H1 (cell line): ENCODE results near the gene CDH22. TPM values are rescaled to one million over a fixed set of nuclear protein-coding genes. Genes with fewer than 3 reads are reported as not detected.

ENCODE experiments used
- CTCF ChIA-PET: fragments of 300-600 bp; sonication (Branson Sonifier 250); formaldehyde crosslinking; loops from one replicate; lab custom pipeline; 2021; ENCODE audit not compliant: partially characterized antibody; lab: Charles Lee
- POLR2A ChIA-PET: fragments of 300-600 bp; sonication (Branson Sonifier 250); formaldehyde crosslinking; loops from one replicate; lab custom pipeline; 2021; ENCODE audit warnings: inconsistent platforms; ENCODE audit not compliant: partially characterized antibody; lab: Charles Lee
- DNase-seq, 2 experiments: peaks; one replicate each; pipeline versions ENCODE4 v3.0.0 to v3.0.0-alpha.2; 2010 to 2022; ENCODE audit warnings: low spot score in 2 of 2, low read depth in 1 of 2, mixed read lengths in 1 of 2
- FAIRE-seq: peaks from 2 replicates; lab custom pipeline; 2011; peaks lifted over from hg19 to GRCh38; lab: Jason Lieb, UNC
- H2AFZ ChIP-seq: 2 replicates; pipeline ENCODE4 v1.8.1; 2012; ENCODE audit warnings: low read length, inconsistent platforms
- H2AK5ac ChIP-seq: 2 replicates; pipeline ENCODE4 v1.6.1; 2013; ENCODE audit warnings: low read depth, low read length
- H2BK120ac ChIP-seq: replicated peaks from 2 replicates; pipeline ENCODE3; 2013; ENCODE audit warnings: low read depth, low read length, inconsistent platforms
- H2BK12ac ChIP-seq: 2 replicates; pipeline ENCODE4 v1.6.1; 2013; ENCODE audit warnings: low read depth, low read length
- H2BK15ac ChIP-seq: 2 replicates; pipeline ENCODE4 v1.6.1; 2013; ENCODE audit warnings: low read length
- H2BK20ac ChIP-seq: 2 replicates; pipeline ENCODE4 v1.6.1; 2013; ENCODE audit warnings: low read length
- H2BK5ac ChIP-seq: 2 replicates; pipeline ENCODE4 v1.6.1; 2013; ENCODE audit warnings: low read depth, low read length
- H3K14ac ChIP-seq: 2 replicates; pipeline ENCODE4 v1.6.1; 2013; ENCODE audit warnings: inconsistent platforms; ENCODE audit not compliant: insufficient read length
- H3K18ac ChIP-seq: 2 replicates; pipeline ENCODE4 v1.6.1; 2013; ENCODE audit warnings: low read length; ENCODE audit errors: extremely low read depth
- H3K23ac ChIP-seq: 2 replicates; pipeline ENCODE4 v1.6.1; 2013; ENCODE audit warnings: inconsistent platforms; ENCODE audit not compliant: insufficient read length
- H3K23me2 ChIP-seq: 2 replicates; pipeline ENCODE4 v1.6.1; 2013; ENCODE audit warnings: low read depth, low read length
- H3K27ac ChIP-seq: 2 replicates; pipeline ENCODE4 v1.6.1; 2011; ENCODE audit warnings: low read depth, low read length, inconsistent platforms
- H3K27me3 ChIP-seq, 4 experiments: replicated peaks in 1 of 4; 1 replicate in 1 of 4; 2 replicates in 3 of 4; pipeline versions ENCODE4 v1.6.1 to v1.8.1; 2011 to 2013; ENCODE audit warnings: low read length in 3 of 4, mild to moderate bottlenecking in 3 of 4, inconsistent platforms in 2 of 4, mixed read lengths in 2 of 4, moderate library complexity in 1 of 4; ENCODE audit not compliant: control insufficient read depth in 3 of 4, insufficient read depth in 3 of 4; ENCODE audit errors: extremely low read depth in 1 of 4
- H3K36me3 ChIP-seq, 4 experiments: 2 replicates each; pipeline versions ENCODE4 v1.6.1 to v1.8.1; 2011 to 2013; ENCODE audit warnings: mild to moderate bottlenecking in 4 of 4, low read length in 3 of 4, moderate library complexity in 2 of 4, control low read depth in 1 of 4, inconsistent platforms in 1 of 4; ENCODE audit not compliant: insufficient read depth in 4 of 4, control insufficient read depth in 2 of 4
- H3K4ac ChIP-seq: replicated peaks from 2 replicates; pipeline ENCODE3; 2013; ENCODE audit warnings: low read length, low read depth, mixed read lengths, inconsistent platforms; ENCODE audit not compliant: insufficient read length
- H3K4me1 ChIP-seq, 4 experiments: replicated peaks in 1 of 4; 1 replicate in 1 of 4; 2 replicates in 3 of 4; pipeline versions ENCODE4 v1.6.1 to v1.8.1; 2011 to 2013; ENCODE audit warnings: low read length in 3 of 4, inconsistent platforms in 2 of 4, mixed read lengths in 1 of 4; ENCODE audit not compliant: insufficient read depth in 4 of 4, control insufficient read depth in 3 of 4
- H3K4me2 ChIP-seq, 2 experiments: 2 replicates each; pipeline versions ENCODE4 v1.6.1 to v1.8.1; 2011 to 2013; ENCODE audit warnings: low read depth in 2 of 2, low read length in 2 of 2, control low read depth in 1 of 2, inconsistent platforms in 1 of 2, mild to moderate bottlenecking in 1 of 2; ENCODE audit not compliant: insufficient read depth in 1 of 2
- H3K4me3 ChIP-seq, 4 experiments: fragments of 200-600, 300-600 bp in 1 of 4; sonication (generic), shearing (Covaris generic), sonication (Bioruptor Twin) in 1 of 4; 2 replicates each; pipeline versions ENCODE4 v1.5.1 to v1.8.1; 2011 to 2016; ENCODE audit warnings: low read length in 4 of 4, low read depth in 3 of 4, control low read depth in 2 of 4, inconsistent platforms in 2 of 4, mild to moderate bottlenecking in 2 of 4, mixed read lengths in 1 of 4, moderate library complexity in 1 of 4; ENCODE audit not compliant: insufficient read depth in 2 of 4; ENCODE audit errors: extremely low read depth in 1 of 4
- H3K56ac ChIP-seq: replicated peaks from 2 replicates; pipeline ENCODE3; 2013; ENCODE audit warnings: low read depth, mild to moderate bottlenecking, mixed read lengths, low read length, inconsistent platforms; ENCODE audit not compliant: insufficient read length
- H3K79me1 ChIP-seq: 2 replicates; pipeline ENCODE4 v1.6.1; 2013; ENCODE audit warnings: low read depth, low read length, control low read depth
- H3K79me2 ChIP-seq, 2 experiments: 2 replicates each; pipeline versions ENCODE4 v1.6.1 to v1.8.1; 2012 to 2013; ENCODE audit warnings: low read length in 2 of 2, mild to moderate bottlenecking in 2 of 2, inconsistent platforms in 1 of 2; ENCODE audit not compliant: insufficient read depth in 2 of 2, control insufficient read depth in 1 of 2
- H3K9ac ChIP-seq, 4 experiments: replicated peaks in 1 of 4; 1 replicate in 1 of 4; 2 replicates in 3 of 4; pipeline versions ENCODE4 v1.6.1 to v1.8.1; 2011 to 2013; ENCODE audit warnings: low read depth in 3 of 4, low read length in 3 of 4, control low read depth in 2 of 4, mild to moderate bottlenecking in 2 of 4, moderate library complexity in 2 of 4, inconsistent platforms in 1 of 4; ENCODE audit errors: extremely low read depth in 1 of 4
- H3K9me3 ChIP-seq, 2 experiments: 2 replicates each; pipeline versions ENCODE4 v1.6.1 to v1.8.1; 2012 to 2013; ENCODE audit warnings: mild to moderate bottlenecking in 2 of 2, moderate library complexity in 2 of 2, control low read depth in 1 of 2, inconsistent platforms in 1 of 2, low read depth in 1 of 2, low read length in 1 of 2, mixed read lengths in 1 of 2; ENCODE audit not compliant: insufficient read depth in 2 of 2
- H4K20me1 ChIP-seq, 2 experiments: replicated peaks in 1 of 2; 2 replicates each; pipeline versions ENCODE3 to v1.8.1; 2011 to 2013; ENCODE audit warnings: inconsistent platforms in 2 of 2, low read length in 2 of 2, mild to moderate bottlenecking in 1 of 2; ENCODE audit not compliant: insufficient read depth in 2 of 2, control insufficient read depth in 1 of 2
- H4K5ac ChIP-seq: 2 replicates; pipeline ENCODE4 v1.6.1; 2013; ENCODE audit warnings: low read length, low read depth, mixed read lengths, inconsistent platforms; ENCODE audit not compliant: insufficient read length
- H4K8ac ChIP-seq: 2 replicates; pipeline ENCODE4 v1.8.0; 2013; ENCODE audit warnings: mild to moderate bottlenecking, moderate library complexity, low read length, inconsistent platforms; ENCODE audit not compliant: insufficient read depth; ENCODE audit errors: extremely low read depth
- H4K91ac ChIP-seq: replicated peaks from 2 replicates; pipeline ENCODE3; 2013; ENCODE audit warnings: low read length, mixed read lengths, inconsistent platforms; ENCODE audit not compliant: insufficient read length
- ATF3 ChIP-seq: IDR thresholded peaks from 2 replicates; pipeline ENCODE4 v1.6.1; 2011; ENCODE audit warnings: low read depth, mild to moderate bottlenecking, low read length; ENCODE audit not compliant: insufficient read depth
- CBX8 ChIP-seq: fragments of 300-800, 300-1000 bp; sonication (generic); IDR thresholded peaks from 2 replicates; pipeline ENCODE4 v1.7.1; 2016; ENCODE audit warnings: low read depth, low read length, borderline replicate concordance
- E2F6 ChIP-seq: IDR thresholded peaks from 2 replicates; pipeline ENCODE4 v1.6.1; 2012; ENCODE audit warnings: inconsistent platforms
- RAD21 ChIP-seq, 2 experiments: IDR thresholded peaks in 1 of 2; conservative IDR thresholded peaks in 1 of 2; 2 replicates each; pipeline ENCODE4 v1.6.1; 2011; ENCODE audit warnings: low read depth in 2 of 2, low read length in 2 of 2, improper control_type of control experiment in 1 of 2, inconsistent platforms in 1 of 2, mild to moderate bottlenecking in 1 of 2, moderate library complexity in 1 of 2
- RFX5 ChIP-seq: IDR thresholded peaks from 2 replicates; pipeline ENCODE4 v1.6.1; 2011; ENCODE audit warnings: low read depth, low read length, improper control_type of control experiment, borderline replicate concordance
- SIX5 ChIP-seq: IDR thresholded peaks from 2 replicates; pipeline ENCODE4 v1.6.1; 2011; ENCODE audit warnings: mild to moderate bottlenecking, low read depth, low read length
- SP2 ChIP-seq: IDR thresholded peaks from 2 replicates; pipeline ENCODE4 v1.6.1; 2012; ENCODE audit warnings: mild to moderate bottlenecking, low read length, inconsistent platforms
- SRF ChIP-seq: IDR thresholded peaks from 2 replicates; pipeline ENCODE4 v1.6.1; 2011; ENCODE audit warnings: mild to moderate bottlenecking, low read depth, low read length, moderate library complexity
- TAF1 ChIP-seq: IDR thresholded peaks from 2 replicates; pipeline ENCODE4 v1.6.1; 2011; ENCODE audit warnings: mild to moderate bottlenecking, low read depth, low read length
- TCF12 ChIP-seq: IDR thresholded peaks from 2 replicates; pipeline ENCODE4 v1.6.1; 2011; ENCODE audit warnings: low read depth, mild to moderate bottlenecking, low read length
- USF2 ChIP-seq: IDR thresholded peaks from 2 replicates; pipeline ENCODE4 v1.6.1; 2011; ENCODE audit warnings: low read length, improper control_type of control experiment
- WGBS, 2 experiments: shearing (Covaris generic) in 1 of 2; methylation state at CpG; one replicate each; pipeline versions ENCODE4 v1.1.6 to v1.1.7; 2013 to 2015; ENCODE audit warnings: low lambda C conversion rate in 2 of 2, mixed read lengths in 2 of 2, inconsistent platforms in 1 of 2, low coverage in 1 of 2, missing lambda C conversion rate in 1 of 2; ENCODE audit not compliant: insufficient replicate concordance in 2 of 2, insufficient coverage in 1 of 2, insufficient read length in 1 of 2; ENCODE audit errors: extremely low coverage in 1 of 2, missing lambda C conversion rate in 1 of 2; 5-methylcytosine and 5-hydroxymethylcytosine counted together
- polyA plus RNA-seq, 7 experiments: library from polyadenylated mRNA; depleted of rRNA in 3 of 7; stranded (reverse) in 5 of 7; unstranded in 2 of 7; fragments of >200 nt in 5 of 7; fragments of 200-250 nt in 2 of 7; gene quantifications; 1 replicate in 5 of 7; 2 replicates in 1 of 7; 4 replicates in 1 of 7; pipeline versions ENCODE4 v1.2.1 to v1.2.3, GENCODE V29; 2011 to 2013; ENCODE audit warnings: missing spikeins in 2 of 7, mixed read lengths in 2 of 7
- total RNA-seq: library from RNA; stranded (reverse); fragmentation: NEBNext Ultra II Directional; extraction: Animal tissue kit (Norgen Biotek cat#: 25700); gene quantifications from 2 replicates; pipeline ENCODE4 v1.2.1, GENCODE V29; 2021

Gene CDH22
- total and polyA plus RNA-seq, 2 of the 8 experiments (the other 6 are each of a cell fraction or from before 2014, with no cell fraction given) = 0.35 to 0.39 TPM

GRCh38 chr20:46186210-46186609 lies 122.1 kb downstream of the CDH22 start:
- Histone ChIP-seq H4K20me1 (peaks cover 0 to 3% of the 10 kb centered on the region in 2 experiments), H3K23me2 (peaks cover 6% of the 10 kb centered on the region; the same call in 1 of the 2 replicates), H2BK5ac (no peak overlapping the region), H4K8ac (no peak overlapping the region), H3K9me3 (no peaks in the 10 kb centered on the region), H3K79me1 (no peaks in the 10 kb centered on the region; the same call in 1 of the 2 replicates), H2BK20ac (no peak overlapping the region), H3K14ac (no peak overlapping the region), H3K27ac (no peak overlapping the region), H2AK5ac (no peak overlapping the region), H3K79me2 (no peaks in the 10 kb centered on the region), H3K4me1 (no peaks in the 10 kb centered on the region), H2BK120ac (no peak overlapping the region), H2AFZ (no peak overlapping the region), H2BK15ac (no peak overlapping the region), H2BK12ac (no peak overlapping the region), H3K18ac (no peak overlapping the region), H3K23ac (no peak overlapping the region), H4K5ac (no peak overlapping the region), H3K36me3 (no peaks in the 10 kb centered on the region), H3K56ac (no peak overlapping the region), H3K4me3 (no peak overlapping the region), H3K4ac (no peak overlapping the region), H3K27me3 (no peaks in the 10 kb centered on the region; a peak in 1 of 7 replicates), H3K9ac (no peak overlapping the region), H4K91ac (no peak overlapping the region), H3K4me2 (no peak overlapping the region)
- ChIA-PET CTCF (interaction anchor here (0.6 to 2.9 kb wide), 6 partner anchors 11 to 57 kb away, joined by 3 to 12 read pairs (median 8); no protein-coding TSS in a partner anchor), POLR2A (interaction anchor here (0.7 to 1.2 kb wide), 2 partner anchors 12 to 21 kb away, joined by 3 read pairs; no protein-coding TSS in a partner anchor)
- no peak for FAIRE-seq
- 76% methylated on average over 5 of the region's 5 CpGs; no CpG with 5 or more reads in 1 of the 2 experiments for WGBS, 2 experiments
- no peak for DNase-seq
- TF ChIP-seq RFX5 (no peak), RAD21 (IDR thresholded peaks at IDR 0.05 in 1 of 2, conservative IDR thresholded peaks at IDR 0.05 in 1 of 2; ENCODE audit: low read depth in 2 of 2, low read length in 2 of 2) (no peak), SRF (no peak), SP2 (no peak), CBX8 (no peak), E2F6 (no peak), TCF12 (no peak), TAF1 (no peak), SIX5 (no peak), USF2 (no peak), ATF3 (no peak)
